HepG2 (cell line): Measurements from ENCODE around the gene USH2A. TPM values are rescaled to one million over a fixed set of nuclear protein-coding genes. Genes with fewer than 3 reads are reported as not detected.

ENCODE experiments used
- ATAC-seq: fragments of 200-7000 bp; cut with Tn5 transposase; 3 replicates; pipeline ENCODE4 v1.9.1; 2020; ENCODE audit warnings: mild to moderate bottlenecking, moderate library complexity
- BruUV-seq: library from RNA; stranded (reverse); fragments of 400-500 nt; replicated peaks from 2 replicates; lab custom pipeline; 2021; lab: Mats Ljungman, UMichigan
- CTCF ChIA-PET: fragments of 300-600 bp; formaldehyde crosslinking; extraction: SDS; loops from one replicate; lab custom pipeline; 2021; ENCODE audit warnings: low total read pairs, inconsistent platforms, low intra/inter-chr PET ratio; lab: Yijun Ruan, JAX
- POLR2A ChIA-PET: fragments of 350-600 bp; sonication (Branson Sonifier 250); formaldehyde crosslinking; loops from one replicate; lab custom pipeline; 2020; ENCODE audit warnings: antibody characterized with exemption, inconsistent platforms; lab: Yijun Ruan, JAX
- DNase-seq: peaks from one replicate; pipeline ENCODE4 v3.0.0-alpha.2; 2015; ENCODE audit warnings: low spot score
- FAIRE-seq: peaks from 3 replicates; lab custom pipeline; 2011; peaks lifted over from hg19 to GRCh38; lab: Jason Lieb, UNC
- H2AFZ ChIP-seq: one replicate; pipeline ENCODE4 v1.6.1; 2011; ENCODE audit warnings: low read length, inconsistent platforms
- H3K27ac ChIP-seq: fragments of 300-600 bp; 3 replicates; pipeline ENCODE4 v1.8.0; 2011; ENCODE audit warnings: mixed run types, mild to moderate bottlenecking, mixed read lengths, low read length, inconsistent platforms; ENCODE audit not compliant: insufficient read depth; ENCODE audit errors: extremely low read length
- H3K27me3 ChIP-seq, 2 experiments: fragments of 200-600 bp in 1 of 2; 2 replicates in 1 of 2; 3 replicates in 1 of 2; pipeline versions ENCODE4 v1.6.0 to v1.8.0; 2011; ENCODE audit warnings: low read length in 2 of 2, mild to moderate bottlenecking in 2 of 2, moderate library complexity in 2 of 2, inconsistent platforms in 1 of 2; ENCODE audit not compliant: insufficient read depth in 2 of 2, control insufficient read depth in 1 of 2
- H3K36me3 ChIP-seq, 2 experiments: fragments of 200-600 bp in 1 of 2; replicated peaks in 1 of 2; 2 replicates in 1 of 2; 3 replicates in 1 of 2; pipeline versions ENCODE4 v1.5.1 to v1.8.0; 2011; ENCODE audit warnings: low read length in 2 of 2, inconsistent platforms in 1 of 2; ENCODE audit not compliant: insufficient read depth in 2 of 2, control insufficient read depth in 1 of 2
- H3K4me1 ChIP-seq: 2 replicates; pipeline ENCODE4 v1.5.1; 2012; ENCODE audit warnings: low read length, inconsistent platforms; ENCODE audit not compliant: insufficient read depth
- H3K4me2 ChIP-seq: 2 replicates; pipeline ENCODE4 v1.6.0; 2011; ENCODE audit warnings: low read depth, low read length, inconsistent platforms
- H3K4me3 ChIP-seq, 3 experiments: fragments of 200-600 bp in 1 of 3; sonication (generic), shearing (Covaris generic) in 1 of 3; replicated peaks in 1 of 3; 2 replicates each; pipeline ENCODE4 v1.5.1; 2011 to 2016; ENCODE audit warnings: low read length in 3 of 3, inconsistent platforms in 2 of 3, low read depth in 2 of 3, mild to moderate bottlenecking in 2 of 3, control low read depth in 1 of 3, mixed read lengths in 1 of 3; ENCODE audit not compliant: insufficient read depth in 1 of 3
- H3K79me2 ChIP-seq: one replicate; pipeline ENCODE4 v1.6.1; 2011; ENCODE audit warnings: low read length, inconsistent platforms; ENCODE audit not compliant: insufficient read depth
- H3K9ac ChIP-seq: 2 replicates; pipeline ENCODE4 v1.6.0; 2011; ENCODE audit warnings: mild to moderate bottlenecking, low read depth, low read length, inconsistent platforms; ENCODE audit not compliant: insufficient read depth
- H3K9me3 ChIP-seq: 2 replicates; pipeline ENCODE4 v1.5.1; 2012; ENCODE audit warnings: mild to moderate bottlenecking, low read length
- H4K20me1 ChIP-seq: 2 replicates; pipeline ENCODE4 v1.6.0; 2011; ENCODE audit warnings: inconsistent platforms, mild to moderate bottlenecking, low read length, moderate library complexity; ENCODE audit not compliant: insufficient read depth
- HOXA5 ChIP-seq: sonication (generic); formaldehyde crosslinking; IDR thresholded peaks from 2 replicates; pipeline ENCODE4 v1.4.0; 2020; ENCODE audit warnings: missing genetic modification reagents
- ZNF501 ChIP-seq: sonication (generic); formaldehyde crosslinking; IDR thresholded peaks from 2 replicates; pipeline ENCODE4 v1.5.1; 2020; ENCODE audit warnings: mild to moderate bottlenecking, moderate library complexity, missing genetic modification reagents
- in situ Hi-C: cut with HindIII; loops from 2 replicates; pipeline ENCODE4 v1.10.0; 2017; ENCODE audit warnings: low pct_unique_long_range_greater_than_20kb; ENCODE audit not compliant: extremely low pct_ligation_motif_present
- intact Hi-C: fragments of 100-400 bp; cut with micrococcal nuclease; formaldehyde crosslinking; loops from one replicate; pipeline ENCODE4 v1.10.0; 2022; ENCODE audit not compliant: unreplicated experiment
- polyA plus RNA-seq, 8 experiments: library from polyadenylated mRNA; depleted of rRNA in 3 of 8; stranded (reverse) in 7 of 8; unstranded in 1 of 8; fragments of >200 nt; fragmentation: Illumina TruSeq in 4 of 8; extraction: Trizol in 4 of 8; gene quantifications; 2 replicates each; pipeline versions ENCODE4 v1.2.1 to v1.2.3, GENCODE V29; 2011 to 2016; ENCODE audit warnings: low read depth in 4 of 8, missing spikeins in 1 of 8, mixed read lengths in 1 of 8; ENCODE audit not compliant: insufficient read depth in 1 of 8
- total RNA-seq, 5 experiments: library from RNA; depleted of rRNA; stranded (reverse); fragments of >200 nt; fragmentation: Illumina TruSeq; extraction: Trizol; gene quantifications; 2 replicates each; pipeline ENCODE4 v1.2.3, GENCODE V29; 2016; ENCODE audit warnings: low read depth in 1 of 5
- TF ChIP-seq, protein P1 (sequence below): sonication (generic); formaldehyde crosslinking; IDR thresholded peaks from 2 replicates; pipeline ENCODE4 v1.5.1; 2020; ENCODE audit warnings: mild to moderate bottlenecking, missing genetic modification reagents
- TF ChIP-seq, protein P2 (sequence below): IDR thresholded peaks from 2 replicates; pipeline ENCODE4 v1.6.1; 2016

Gene USH2A
- total and polyA plus RNA-seq, 2 of the 13 experiments (the other 11 are each of a cell fraction or from before 2014, with no cell fraction given), result 0.02 TPM; not detected in 1

GRCh38 chr1:215863796-215864195 is 559.5 kb downstream of the USH2A start:
- CTCF ChIA-PET, result no interaction called here
- BruUV-seq, result no TSS peak
- Histone ChIP-seq H3K9me3 (no peaks in the 10 kb centered on the region), H3K27ac (no peak overlapping the region), H3K9ac (no peak overlapping the region), H3K4me3 (no peak overlapping the region), H3K4me2 (no peak overlapping the region), H3K4me1 (0 out of 2 replicates have a peak, but pooled peaks cover 6% of the 10 kb centered on the region), H2AFZ (no peak overlapping the region), H3K79me2 (no peaks in the 10 kb centered on the region), H3K27me3 (no peaks in the 10 kb centered on the region), H4K20me1 (no peaks in the 10 kb centered on the region), H3K36me3 (no peaks in the 10 kb centered on the region)
- ATAC-seq (no peak), DNase-seq (no peak), FAIRE-seq (no peak)
- TF ChIP-seq ZNF501 (CRISPR knock-in tag) (no peak), HOXA5 (no peak)
- TF ChIP-seq, protein P1, sequence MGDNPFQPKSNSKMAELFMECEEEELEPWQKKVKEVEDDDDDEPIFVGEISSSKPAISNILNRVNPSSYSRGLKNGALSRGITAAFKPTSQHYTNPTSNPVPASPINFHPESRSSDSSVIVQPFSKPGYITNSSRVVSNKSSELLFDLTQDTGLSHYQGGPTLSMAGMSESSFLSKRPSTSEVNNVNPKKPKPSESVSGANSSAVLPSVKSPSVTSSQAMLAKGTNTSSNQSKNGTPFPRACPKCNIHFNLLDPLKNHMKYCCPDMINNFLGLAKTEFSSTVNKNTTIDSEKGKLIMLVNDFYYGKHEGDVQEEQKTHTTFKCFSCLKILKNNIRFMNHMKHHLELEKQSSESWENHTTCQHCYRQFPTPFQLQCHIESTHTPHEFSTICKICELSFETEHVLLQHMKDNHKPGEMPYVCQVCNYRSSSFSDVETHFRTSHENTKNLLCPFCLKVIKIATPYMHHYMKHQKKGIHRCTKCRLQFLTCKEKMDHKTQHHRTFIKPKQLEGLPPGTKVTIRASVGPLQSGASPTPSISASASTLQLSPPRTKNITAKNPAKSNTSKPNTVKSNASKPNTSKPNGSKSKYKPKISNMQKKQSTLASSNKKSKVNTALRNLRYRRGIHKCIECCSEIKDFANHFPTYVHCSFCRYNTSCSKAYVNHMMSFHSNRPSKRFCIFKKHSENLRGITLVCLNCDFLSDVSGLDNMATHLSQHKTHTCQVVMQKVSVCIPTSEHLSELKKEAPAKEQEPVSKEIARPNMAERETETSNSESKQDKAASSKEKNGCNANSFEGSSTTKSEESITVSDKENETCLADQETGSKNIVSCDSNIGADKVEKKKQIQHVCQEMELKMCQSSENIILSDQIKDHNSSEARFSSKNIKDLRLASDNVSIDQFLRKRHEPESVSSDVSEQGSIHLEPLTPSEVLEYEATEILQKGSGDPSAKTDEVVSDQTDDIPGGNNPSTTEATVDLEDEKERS (CRISPR knock-in tag), result no peak
- TF ChIP-seq, protein P2, sequence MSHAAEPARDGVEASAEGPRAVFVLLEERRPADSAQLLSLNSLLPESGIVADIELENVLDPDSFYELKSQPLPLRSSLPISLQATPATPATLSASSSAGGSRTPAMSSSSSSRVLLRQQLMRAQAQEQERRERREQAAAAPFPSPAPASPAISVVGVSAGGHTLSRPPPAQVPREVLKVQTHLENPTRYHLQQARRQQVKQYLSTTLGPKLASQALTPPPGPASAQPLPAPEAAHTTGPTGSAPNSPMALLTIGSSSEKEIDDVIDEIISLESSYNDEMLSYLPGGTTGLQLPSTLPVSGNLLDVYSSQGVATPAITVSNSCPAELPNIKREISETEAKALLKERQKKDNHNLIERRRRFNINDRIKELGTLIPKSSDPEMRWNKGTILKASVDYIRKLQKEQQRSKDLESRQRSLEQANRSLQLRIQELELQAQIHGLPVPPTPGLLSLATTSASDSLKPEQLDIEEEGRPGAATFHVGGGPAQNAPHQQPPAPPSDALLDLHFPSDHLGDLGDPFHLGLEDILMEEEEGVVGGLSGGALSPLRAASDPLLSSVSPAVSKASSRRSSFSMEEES (CRISPR knock-in tag), result no peak
- intact Hi-C loops (loop anchor here (5.0 kb wide), 1 partner anchor 1071 kb away; no protein-coding TSS in a partner anchor), in situ Hi-C loops (no loop called here)
- POLR2A ChIA-PET, result no interaction called here
